H1 (cell line): ENCODE results near the gene ARID5B. TPM values are rescaled to one million over a fixed set of nuclear protein-coding genes. Genes with fewer than 3 reads are reported as not detected.

Experiments
- CTCF ChIA-PET: fragments of 300-600 bp; sonication (Branson Sonifier 250); formaldehyde crosslinking; loops from one replicate; lab custom pipeline; 2021; ENCODE audit not compliant: partially characterized antibody; lab: Charles Lee
- POLR2A ChIA-PET: fragments of 300-600 bp; sonication (Branson Sonifier 250); formaldehyde crosslinking; loops from one replicate; lab custom pipeline; 2021; ENCODE audit warnings: inconsistent platforms; ENCODE audit not compliant: partially characterized antibody; lab: Charles Lee
- DNase-seq, 2 experiments: peaks; one replicate each; pipeline versions ENCODE4 v3.0.0 to v3.0.0-alpha.2; 2010 to 2022; ENCODE audit warnings: low spot score in 2 of 2, low read depth in 1 of 2, mixed read lengths in 1 of 2
- FAIRE-seq: peaks from 2 replicates; lab custom pipeline; 2011; peaks lifted over from hg19 to GRCh38; lab: Jason Lieb, UNC
- H2AFZ ChIP-seq: 2 replicates; pipeline ENCODE4 v1.8.1; 2012; ENCODE audit warnings: low read length, inconsistent platforms
- H2AK5ac ChIP-seq: 2 replicates; pipeline ENCODE4 v1.6.1; 2013; ENCODE audit warnings: low read depth, low read length
- H2BK120ac ChIP-seq: replicated peaks from 2 replicates; pipeline ENCODE3; 2013; ENCODE audit warnings: low read depth, low read length, inconsistent platforms
- H2BK12ac ChIP-seq: 2 replicates; pipeline ENCODE4 v1.6.1; 2013; ENCODE audit warnings: low read depth, low read length
- H2BK15ac ChIP-seq: 2 replicates; pipeline ENCODE4 v1.6.1; 2013; ENCODE audit warnings: low read length
- H2BK20ac ChIP-seq: 2 replicates; pipeline ENCODE4 v1.6.1; 2013; ENCODE audit warnings: low read length
- H2BK5ac ChIP-seq: 2 replicates; pipeline ENCODE4 v1.6.1; 2013; ENCODE audit warnings: low read depth, low read length
- H3K14ac ChIP-seq: 2 replicates; pipeline ENCODE4 v1.6.1; 2013; ENCODE audit warnings: inconsistent platforms; ENCODE audit not compliant: insufficient read length
- H3K18ac ChIP-seq: 2 replicates; pipeline ENCODE4 v1.6.1; 2013; ENCODE audit warnings: low read length; ENCODE audit errors: extremely low read depth
- H3K23ac ChIP-seq: 2 replicates; pipeline ENCODE4 v1.6.1; 2013; ENCODE audit warnings: inconsistent platforms; ENCODE audit not compliant: insufficient read length
- H3K23me2 ChIP-seq: 2 replicates; pipeline ENCODE4 v1.6.1; 2013; ENCODE audit warnings: low read depth, low read length
- H3K27ac ChIP-seq: 2 replicates; pipeline ENCODE4 v1.6.1; 2011; ENCODE audit warnings: low read depth, low read length, inconsistent platforms
- H3K27me3 ChIP-seq, 4 experiments: replicated peaks in 1 of 4; 1 replicate in 1 of 4; 2 replicates in 3 of 4; pipeline versions ENCODE4 v1.6.1 to v1.8.1; 2011 to 2013; ENCODE audit warnings: low read length in 3 of 4, mild to moderate bottlenecking in 3 of 4, inconsistent platforms in 2 of 4, mixed read lengths in 2 of 4, moderate library complexity in 1 of 4; ENCODE audit not compliant: control insufficient read depth in 3 of 4, insufficient read depth in 3 of 4; ENCODE audit errors: extremely low read depth in 1 of 4
- H3K36me3 ChIP-seq, 4 experiments: 2 replicates each; pipeline versions ENCODE4 v1.6.1 to v1.8.1; 2011 to 2013; ENCODE audit warnings: mild to moderate bottlenecking in 4 of 4, low read length in 3 of 4, moderate library complexity in 2 of 4, control low read depth in 1 of 4, inconsistent platforms in 1 of 4; ENCODE audit not compliant: insufficient read depth in 4 of 4, control insufficient read depth in 2 of 4
- H3K4ac ChIP-seq: replicated peaks from 2 replicates; pipeline ENCODE3; 2013; ENCODE audit warnings: low read length, low read depth, mixed read lengths, inconsistent platforms; ENCODE audit not compliant: insufficient read length
- H3K4me1 ChIP-seq, 4 experiments: replicated peaks in 1 of 4; 1 replicate in 1 of 4; 2 replicates in 3 of 4; pipeline versions ENCODE4 v1.6.1 to v1.8.1; 2011 to 2013; ENCODE audit warnings: low read length in 3 of 4, inconsistent platforms in 2 of 4, mixed read lengths in 1 of 4; ENCODE audit not compliant: insufficient read depth in 4 of 4, control insufficient read depth in 3 of 4
- H3K4me2 ChIP-seq, 2 experiments: 2 replicates each; pipeline versions ENCODE4 v1.6.1 to v1.8.1; 2011 to 2013; ENCODE audit warnings: low read depth in 2 of 2, low read length in 2 of 2, control low read depth in 1 of 2, inconsistent platforms in 1 of 2, mild to moderate bottlenecking in 1 of 2; ENCODE audit not compliant: insufficient read depth in 1 of 2
- H3K4me3 ChIP-seq, 4 experiments: fragments of 200-600, 300-600 bp in 1 of 4; sonication (generic), shearing (Covaris generic), sonication (Bioruptor Twin) in 1 of 4; 2 replicates each; pipeline versions ENCODE4 v1.5.1 to v1.8.1; 2011 to 2016; ENCODE audit warnings: low read length in 4 of 4, low read depth in 3 of 4, control low read depth in 2 of 4, inconsistent platforms in 2 of 4, mild to moderate bottlenecking in 2 of 4, mixed read lengths in 1 of 4, moderate library complexity in 1 of 4; ENCODE audit not compliant: insufficient read depth in 2 of 4; ENCODE audit errors: extremely low read depth in 1 of 4
- H3K56ac ChIP-seq: replicated peaks from 2 replicates; pipeline ENCODE3; 2013; ENCODE audit warnings: low read depth, mild to moderate bottlenecking, mixed read lengths, low read length, inconsistent platforms; ENCODE audit not compliant: insufficient read length
- H3K79me1 ChIP-seq: 2 replicates; pipeline ENCODE4 v1.6.1; 2013; ENCODE audit warnings: low read depth, low read length, control low read depth
- H3K79me2 ChIP-seq, 2 experiments: 2 replicates each; pipeline versions ENCODE4 v1.6.1 to v1.8.1; 2012 to 2013; ENCODE audit warnings: low read length in 2 of 2, mild to moderate bottlenecking in 2 of 2, inconsistent platforms in 1 of 2; ENCODE audit not compliant: insufficient read depth in 2 of 2, control insufficient read depth in 1 of 2
- H3K9ac ChIP-seq, 4 experiments: replicated peaks in 1 of 4; 1 replicate in 1 of 4; 2 replicates in 3 of 4; pipeline versions ENCODE4 v1.6.1 to v1.8.1; 2011 to 2013; ENCODE audit warnings: low read depth in 3 of 4, low read length in 3 of 4, control low read depth in 2 of 4, mild to moderate bottlenecking in 2 of 4, moderate library complexity in 2 of 4, inconsistent platforms in 1 of 4; ENCODE audit errors: extremely low read depth in 1 of 4
- H3K9me3 ChIP-seq, 2 experiments: 2 replicates each; pipeline versions ENCODE4 v1.6.1 to v1.8.1; 2012 to 2013; ENCODE audit warnings: mild to moderate bottlenecking in 2 of 2, moderate library complexity in 2 of 2, control low read depth in 1 of 2, inconsistent platforms in 1 of 2, low read depth in 1 of 2, low read length in 1 of 2, mixed read lengths in 1 of 2; ENCODE audit not compliant: insufficient read depth in 2 of 2
- H4K20me1 ChIP-seq, 2 experiments: replicated peaks in 1 of 2; 2 replicates each; pipeline versions ENCODE3 to v1.8.1; 2011 to 2013; ENCODE audit warnings: inconsistent platforms in 2 of 2, low read length in 2 of 2, mild to moderate bottlenecking in 1 of 2; ENCODE audit not compliant: insufficient read depth in 2 of 2, control insufficient read depth in 1 of 2
- H4K5ac ChIP-seq: 2 replicates; pipeline ENCODE4 v1.6.1; 2013; ENCODE audit warnings: low read length, low read depth, mixed read lengths, inconsistent platforms; ENCODE audit not compliant: insufficient read length
- H4K8ac ChIP-seq: 2 replicates; pipeline ENCODE4 v1.8.0; 2013; ENCODE audit warnings: mild to moderate bottlenecking, moderate library complexity, low read length, inconsistent platforms; ENCODE audit not compliant: insufficient read depth; ENCODE audit errors: extremely low read depth
- H4K91ac ChIP-seq: replicated peaks from 2 replicates; pipeline ENCODE3; 2013; ENCODE audit warnings: low read length, mixed read lengths, inconsistent platforms; ENCODE audit not compliant: insufficient read length
- CREB1 ChIP-seq: IDR thresholded peaks from 2 replicates; pipeline ENCODE4 v1.6.1; 2012; ENCODE audit warnings: inconsistent platforms
- EZH2 ChIP-seq: fragments of 200-600 bp; sonication (generic); IDR thresholded peaks from 2 replicates; pipeline ENCODE4 v1.7.1; 2012; ENCODE audit warnings: low read depth, mild to moderate bottlenecking, moderate library complexity, low read length, inconsistent platforms; ENCODE audit not compliant: severe bottlenecking
- PHF8 ChIP-seq: fragments of 200-600 bp; sonication (generic); conservative IDR thresholded peaks from 2 replicates; pipeline ENCODE4 v1.7.1; 2012; ENCODE audit warnings: low read depth, mild to moderate bottlenecking, inconsistent platforms, low read length, moderate library complexity
- RFX5 ChIP-seq: IDR thresholded peaks from 2 replicates; pipeline ENCODE4 v1.6.1; 2011; ENCODE audit warnings: low read depth, low read length, improper control_type of control experiment, borderline replicate concordance
- WGBS, 2 experiments: shearing (Covaris generic) in 1 of 2; methylation state at CpG; one replicate each; pipeline versions ENCODE4 v1.1.6 to v1.1.7; 2013 to 2015; ENCODE audit warnings: low lambda C conversion rate in 2 of 2, mixed read lengths in 2 of 2, inconsistent platforms in 1 of 2, low coverage in 1 of 2, missing lambda C conversion rate in 1 of 2; ENCODE audit not compliant: insufficient replicate concordance in 2 of 2, insufficient coverage in 1 of 2, insufficient read length in 1 of 2; ENCODE audit errors: extremely low coverage in 1 of 2, missing lambda C conversion rate in 1 of 2; 5-methylcytosine and 5-hydroxymethylcytosine counted together
- polyA plus RNA-seq, 7 experiments: library from polyadenylated mRNA; depleted of rRNA in 3 of 7; stranded (reverse) in 5 of 7; unstranded in 2 of 7; fragments of >200 nt in 5 of 7; fragments of 200-250 nt in 2 of 7; gene quantifications; 1 replicate in 5 of 7; 2 replicates in 1 of 7; 4 replicates in 1 of 7; pipeline versions ENCODE4 v1.2.1 to v1.2.3, GENCODE V29; 2011 to 2013; ENCODE audit warnings: missing spikeins in 2 of 7, mixed read lengths in 2 of 7
- total RNA-seq: library from RNA; stranded (reverse); fragmentation: NEBNext Ultra II Directional; extraction: Animal tissue kit (Norgen Biotek cat#: 25700); gene quantifications from 2 replicates; pipeline ENCODE4 v1.2.1, GENCODE V29; 2021

ARID5B gene
- total and polyA plus RNA-seq, 2 of the 8 experiments (the other 6 are each of a cell fraction or from before 2014, with no cell fraction given): 0.21 to 1.1 TPM

DNA sequence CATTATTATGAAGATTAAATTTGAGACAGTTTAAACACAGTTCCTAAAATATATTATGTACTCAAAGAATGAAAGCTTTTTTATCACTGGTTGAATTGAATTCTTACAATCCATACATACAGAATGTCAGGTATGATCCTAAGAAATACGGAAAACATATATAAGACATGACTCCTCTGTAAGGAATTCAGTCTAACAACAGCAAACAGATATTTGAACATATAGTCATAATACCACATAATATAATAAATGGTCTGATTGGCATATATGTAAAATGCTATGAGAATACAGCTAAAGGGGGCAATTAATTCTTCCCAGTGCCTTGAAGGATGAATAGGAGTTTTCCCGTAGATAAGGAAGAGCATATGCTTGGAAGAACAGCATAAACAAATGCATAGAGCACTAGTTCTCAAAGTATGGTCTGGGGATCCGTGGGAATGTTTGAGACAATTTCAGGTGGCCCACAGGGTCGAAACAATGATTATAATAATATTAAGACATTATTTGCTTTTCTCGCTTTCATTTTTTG lies 10.6 kb upstream of the ARID5B start:
- H3K18ac ChIP-seq: no peak overlapping the region
- no peak overlapping the region for H4K91ac ChIP-seq
- no peak overlapping the region for H3K14ac ChIP-seq
- no peaks in the 10 kb centered on the region for H3K79me1 ChIP-seq
- FAIRE-seq (no peak), DNase-seq (no peak)
- H3K27ac ChIP-seq: no peak overlapping the region
- no peak overlapping the region for H2AFZ ChIP-seq
- H2BK15ac ChIP-seq: no peak overlapping the region
- H3K9me3 ChIP-seq: no peaks in the 10 kb centered on the region
- no peak overlapping the region for H2BK12ac ChIP-seq
- H3K27me3 ChIP-seq: no peaks in the 10 kb centered on the region
- H2BK20ac ChIP-seq: no peak overlapping the region
- H3K56ac ChIP-seq: no peak overlapping the region
- 91% methylated on average over 5 of the region's 5 CpGs; no CpG with 5 or more reads in 1 of the 2 experiments for WGBS, 2 experiments
- H2BK5ac ChIP-seq: no peak overlapping the region
- no peaks in the 10 kb centered on the region for H3K36me3 ChIP-seq
- no peaks in the 10 kb centered on the region for H3K23me2 ChIP-seq
- no peak overlapping the region for H4K8ac ChIP-seq
- H2AK5ac ChIP-seq: no peak overlapping the region
- no peaks in the 10 kb centered on the region for H4K20me1 ChIP-seq
- no peak overlapping the region for H3K4ac ChIP-seq
- H3K4me1 ChIP-seq: no peaks in the 10 kb centered on the region
- ChIA-PET CTCF (interaction anchor here (0.6 to 0.7 kb wide), 2 partner anchors 19 to 1812 kb away, joined by 3 read pairs; no protein-coding TSS in a partner anchor), POLR2A (no interaction called here)
- TF ChIP-seq PHF8 (no peak), RFX5 (no peak), EZH2 (no peak), CREB1 (no peak)
- H3K4me2 ChIP-seq: no peak overlapping the region
- H4K5ac ChIP-seq: no peak overlapping the region
- no peak overlapping the region for H2BK120ac ChIP-seq
- H3K9ac ChIP-seq: no peak overlapping the region
- H3K79me2 ChIP-seq: no peaks in the 10 kb centered on the region
- no peak overlapping the region for H3K23ac ChIP-seq
- H3K4me3 ChIP-seq: no peak overlapping the region
